K562 (cell line): Measurements from ENCODE around the gene FAM174C. TPM values are rescaled to one million over a fixed set of nuclear protein-coding genes. Genes with fewer than 3 reads are reported as not detected.

Experiments
- ASH1L ChIP-seq: fragments of 450-650 bp; IDR thresholded peaks from 2 replicates; pipeline ENCODE4 v1.6.1; 2018; ENCODE audit warnings: borderline replicate concordance, mild to moderate bottlenecking, low read depth; ENCODE audit not compliant: partially characterized antibody
- HCFC1 ChIP-seq: IDR thresholded peaks from 2 replicates; pipeline ENCODE4 v1.6.1; 2012; ENCODE audit warnings: low read depth, low read length, improper control_type of control experiment
- HDGF ChIP-seq: fragments of 450-650 bp; IDR thresholded peaks from 2 replicates; pipeline ENCODE4 v1.6.1; 2016
- MTA3 ChIP-seq: fragments of 450-650 bp; formaldehyde crosslinking; IDR thresholded peaks from 2 replicates; pipeline ENCODE4 v1.6.1; 2017; ENCODE audit warnings: mild to moderate bottlenecking, borderline replicate concordance
- POLR2H ChIP-seq: IDR thresholded peaks from 2 replicates; pipeline ENCODE4 v1.6.1; 2016; ENCODE audit warnings: missing genetic modification characterization, low read depth, mild to moderate bottlenecking, control low read depth, missing compliant biosample characterization, moderate library complexity
- PTBP1 ChIP-seq: fragments of 200-400 bp; formaldehyde crosslinking; IDR thresholded peaks from 2 replicates; pipeline ENCODE4 v1.6.1; 2017; ENCODE audit warnings: low read depth, low read length
- SAP30 ChIP-seq: fragments of 200-600 bp; sonication (generic); IDR thresholded peaks from 2 replicates; pipeline ENCODE4 v1.6.1; 2012; ENCODE audit warnings: borderline replicate concordance, low read depth, mild to moderate bottlenecking, moderate library complexity, low read length, control low read depth, inconsistent platforms; ENCODE audit not compliant: insufficient read depth, poor library complexity, severe bottlenecking
- TAF9B ChIP-seq: fragments of 450-650 bp; IDR thresholded peaks from 2 replicates; pipeline ENCODE4 v1.6.1; 2018; ENCODE audit warnings: mild to moderate bottlenecking; ENCODE audit not compliant: partially characterized antibody
- TEAD1 ChIP-seq, 2 experiments: fragments of 450-650 bp in 1 of 2; sonication (generic) in 1 of 2; formaldehyde crosslinking; IDR thresholded peaks; 2 replicates each; pipeline versions ENCODE4 v1.4.0 to v1.8.0; 2020 to 2022; ENCODE audit warnings: mild to moderate bottlenecking in 2 of 2, missing genetic modification reagents in 1 of 2
- ZFP1 ChIP-seq: fragments of 450-650 bp; formaldehyde crosslinking; IDR thresholded peaks from 2 replicates; pipeline ENCODE4 v1.4.0; 2020; ENCODE audit warnings: mild to moderate bottlenecking, mixed read lengths
- ZNF780A ChIP-seq: fragments of 250-450 bp; sonication (Bioruptor Pico); IDR thresholded peaks from 2 replicates; pipeline ENCODE4 v1.5.0; 2021; ENCODE audit warnings: mild to moderate bottlenecking
- ZNF785 ChIP-seq: fragments of 250-450 bp; sonication (Bioruptor Pico); IDR thresholded peaks from 2 replicates; pipeline ENCODE4 v1.4.0; 2020; ENCODE audit warnings: mild to moderate bottlenecking
- polyA plus RNA-seq, 8 experiments: library from polyadenylated mRNA; depleted of rRNA in 4 of 8; stranded (reverse) in 5 of 8; unstranded in 3 of 8; fragments of >200 nt; fragmentation: Nextera tagmentation in 2 of 8; fragmentation: Illumina TruSeq in 1 of 8; extraction: Ambion mirVana in 2 of 8; extraction: Trizol in 1 of 8; gene quantifications; 2 replicates each; pipeline versions ENCODE4 v1.2.1 to v1.2.3, GENCODE V29; 2011 to 2014; ENCODE audit warnings: inconsistent platforms in 1 of 8, missing spikeins in 1 of 8
- total RNA-seq, 7 experiments: library from RNA; depleted of rRNA in 6 of 7; stranded (reverse); fragments of >200 nt in 6 of 7; fragmentation: Illumina TruSeq in 2 of 7; extraction: Trizol in 2 of 7; gene quantifications; 2 replicates each; pipeline versions ENCODE4 v1.2.1 to v1.2.3, GENCODE V29; 2011 to 2021; ENCODE audit warnings: low replicate concordance in 1 of 7
- TF ChIP-seq, protein P1 (sequence below): fragments of 250-450 bp; sonication (Bioruptor Pico); IDR thresholded peaks from 2 replicates; pipeline ENCODE4 v1.8.0; 2022; ENCODE audit warnings: moderate library complexity, mild to moderate bottlenecking, inconsistent platforms
- TF ChIP-seq, protein P2 (sequence below): IDR thresholded peaks from 2 replicates; pipeline ENCODE4 v1.6.1; 2011; ENCODE audit warnings: borderline replicate concordance, low read depth, mild to moderate bottlenecking, moderate library complexity, low read length; ENCODE audit not compliant: insufficient read depth, poor library complexity, severe bottlenecking
- TF ChIP-seq, protein P3 (sequence below): fragments of 250-450 bp; sonication (Bioruptor Pico); IDR thresholded peaks from 2 replicates; pipeline ENCODE4 v1.5.0; 2020; ENCODE audit warnings: mild to moderate bottlenecking, borderline replicate concordance
- TF ChIP-seq, protein P4 (sequence below), 2 experiments: fragments of 150-350 bp in 1 of 2; IDR thresholded peaks; 2 replicates each; pipeline ENCODE4 v1.6.1; 2012 to 2016; ENCODE audit warnings: low read depth in 2 of 2, low read length in 2 of 2, mild to moderate bottlenecking in 1 of 2, moderate library complexity in 1 of 2

FAM174C gene
- total and polyA plus RNA-seq, 9 of the 15 experiments (the other 6 are each of a cell fraction or from before 2014, with no cell fraction given) = 0.66 to 89.6 (median 20.3) TPM

GRCh38 chr19:1274081-1274851, 1.1 kb upstream of the FAM174C start (continued):
- TF ChIP-seq, protein P1, sequence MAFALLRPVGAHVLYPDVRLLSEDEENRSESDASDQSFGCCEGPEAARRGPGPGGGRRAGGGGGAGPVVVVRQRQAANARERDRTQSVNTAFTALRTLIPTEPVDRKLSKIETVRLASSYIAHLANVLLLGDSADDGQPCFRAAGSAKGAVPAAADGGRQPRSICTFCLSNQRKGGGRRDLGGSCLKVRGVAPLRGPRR (CRISPR knock-in tag) = no peak
- TF ChIP-seq, protein P2, sequence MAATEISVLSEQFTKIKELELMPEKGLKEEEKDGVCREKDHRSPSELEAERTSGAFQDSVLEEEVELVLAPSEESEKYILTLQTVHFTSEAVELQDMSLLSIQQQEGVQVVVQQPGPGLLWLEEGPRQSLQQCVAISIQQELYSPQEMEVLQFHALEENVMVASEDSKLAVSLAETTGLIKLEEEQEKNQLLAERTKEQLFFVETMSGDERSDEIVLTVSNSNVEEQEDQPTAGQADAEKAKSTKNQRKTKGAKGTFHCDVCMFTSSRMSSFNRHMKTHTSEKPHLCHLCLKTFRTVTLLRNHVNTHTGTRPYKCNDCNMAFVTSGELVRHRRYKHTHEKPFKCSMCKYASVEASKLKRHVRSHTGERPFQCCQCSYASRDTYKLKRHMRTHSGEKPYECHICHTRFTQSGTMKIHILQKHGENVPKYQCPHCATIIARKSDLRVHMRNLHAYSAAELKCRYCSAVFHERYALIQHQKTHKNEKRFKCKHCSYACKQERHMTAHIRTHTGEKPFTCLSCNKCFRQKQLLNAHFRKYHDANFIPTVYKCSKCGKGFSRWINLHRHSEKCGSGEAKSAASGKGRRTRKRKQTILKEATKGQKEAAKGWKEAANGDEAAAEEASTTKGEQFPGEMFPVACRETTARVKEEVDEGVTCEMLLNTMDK = no peak
- TF ChIP-seq TAF9B (no peak), SAP30 (no peak), ZFP1 (CRISPR knock-in tag) (no peak), TEAD1 (CRISPR knock-in tag; IDR thresholded peaks at IDR 0.05) (no peak), MTA3 (peak; percentile 50; the same call in 1 of the 2 replicates), HCFC1 (no peak), ZNF785 (CRISPR knock-in tag) (no peak), PTBP1 (peak; percentile 21; the same call in 1 of the 2 replicates), ZNF780A (no peak), HDGF (no peak), POLR2H (tag) (no peak), ASH1L (no peak)
- TF ChIP-seq, protein P3, sequence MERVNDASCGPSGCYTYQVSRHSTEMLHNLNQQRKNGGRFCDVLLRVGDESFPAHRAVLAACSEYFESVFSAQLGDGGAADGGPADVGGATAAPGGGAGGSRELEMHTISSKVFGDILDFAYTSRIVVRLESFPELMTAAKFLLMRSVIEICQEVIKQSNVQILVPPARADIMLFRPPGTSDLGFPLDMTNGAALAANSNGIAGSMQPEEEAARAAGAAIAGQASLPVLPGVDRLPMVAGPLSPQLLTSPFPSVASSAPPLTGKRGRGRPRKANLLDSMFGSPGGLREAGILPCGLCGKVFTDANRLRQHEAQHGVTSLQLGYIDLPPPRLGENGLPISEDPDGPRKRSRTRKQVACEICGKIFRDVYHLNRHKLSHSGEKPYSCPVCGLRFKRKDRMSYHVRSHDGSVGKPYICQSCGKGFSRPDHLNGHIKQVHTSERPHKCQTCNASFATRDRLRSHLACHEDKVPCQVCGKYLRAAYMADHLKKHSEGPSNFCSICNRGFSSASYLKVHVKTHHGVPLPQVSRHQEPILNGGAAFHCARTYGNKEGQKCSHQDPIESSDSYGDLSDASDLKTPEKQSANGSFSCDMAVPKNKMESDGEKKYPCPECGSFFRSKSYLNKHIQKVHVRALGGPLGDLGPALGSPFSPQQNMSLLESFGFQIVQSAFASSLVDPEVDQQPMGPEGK = no peak
- TF ChIP-seq, protein P4, sequence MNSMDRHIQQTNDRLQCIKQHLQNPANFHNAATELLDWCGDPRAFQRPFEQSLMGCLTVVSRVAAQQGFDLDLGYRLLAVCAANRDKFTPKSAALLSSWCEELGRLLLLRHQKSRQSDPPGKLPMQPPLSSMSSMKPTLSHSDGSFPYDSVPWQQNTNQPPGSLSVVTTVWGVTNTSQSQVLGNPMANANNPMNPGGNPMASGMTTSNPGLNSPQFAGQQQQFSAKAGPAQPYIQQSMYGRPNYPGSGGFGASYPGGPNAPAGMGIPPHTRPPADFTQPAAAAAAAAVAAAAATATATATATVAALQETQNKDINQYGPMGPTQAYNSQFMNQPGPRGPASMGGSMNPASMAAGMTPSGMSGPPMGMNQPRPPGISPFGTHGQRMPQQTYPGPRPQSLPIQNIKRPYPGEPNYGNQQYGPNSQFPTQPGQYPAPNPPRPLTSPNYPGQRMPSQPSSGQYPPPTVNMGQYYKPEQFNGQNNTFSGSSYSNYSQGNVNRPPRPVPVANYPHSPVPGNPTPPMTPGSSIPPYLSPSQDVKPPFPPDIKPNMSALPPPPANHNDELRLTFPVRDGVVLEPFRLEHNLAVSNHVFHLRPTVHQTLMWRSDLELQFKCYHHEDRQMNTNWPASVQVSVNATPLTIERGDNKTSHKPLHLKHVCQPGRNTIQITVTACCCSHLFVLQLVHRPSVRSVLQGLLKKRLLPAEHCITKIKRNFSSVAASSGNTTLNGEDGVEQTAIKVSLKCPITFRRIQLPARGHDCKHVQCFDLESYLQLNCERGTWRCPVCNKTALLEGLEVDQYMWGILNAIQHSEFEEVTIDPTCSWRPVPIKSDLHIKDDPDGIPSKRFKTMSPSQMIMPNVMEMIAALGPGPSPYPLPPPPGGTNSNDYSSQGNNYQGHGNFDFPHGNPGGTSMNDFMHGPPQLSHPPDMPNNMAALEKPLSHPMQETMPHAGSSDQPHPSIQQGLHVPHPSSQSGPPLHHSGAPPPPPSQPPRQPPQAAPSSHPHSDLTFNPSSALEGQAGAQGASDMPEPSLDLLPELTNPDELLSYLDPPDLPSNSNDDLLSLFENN (IDR thresholded peaks at IDR 0.05; ENCODE audit: low read depth in 2 of 2, low read length in 2 of 2) = no peak
